HEK293 (cell line): Measurements from ENCODE around the gene CTSE.
A peak's percentile ranks its signal among the peaks of the same experiment; 100 is the strongest.

Source experiments
- CTCF ChIA-PET: fragments of 350-600 bp; formaldehyde crosslinking; extraction: SDS; loops from one replicate; lab custom pipeline; 2021; ENCODE audit warnings: antibody characterized with exemption; lab: Yijun Ruan, JAX
- POLR2A ChIA-PET: fragments of 300-600 bp; formaldehyde crosslinking; extraction: SDS; loops from one replicate; lab custom pipeline; 2020; ENCODE audit warnings: antibody characterized with exemption, inconsistent platforms; lab: Yijun Ruan, JAX
- H3K27ac ChIP-seq: fragments of 200-500 bp; sonication (Bioruptor generic); 2 replicates; pipeline ENCODE4 v1.5.1; 2014; ENCODE audit warnings: low read depth, low read length, control low read depth, inconsistent platforms; ENCODE audit errors: extremely low read depth
- H3K36me3 ChIP-seq, 2 experiments: fragments of 200-500 bp in 1 of 2; sonication (Bioruptor generic) in 1 of 2; 1 replicate in 1 of 2; 2 replicates in 1 of 2; pipeline ENCODE4 v1.5.1; 2014 to 2017; ENCODE audit warnings: inconsistent platforms in 2 of 2, low read length in 2 of 2; ENCODE audit not compliant: control insufficient read depth in 2 of 2, insufficient read depth in 1 of 2
- H3K4me1 ChIP-seq: fragments of 200-500 bp; sonication (Bioruptor generic); 2 replicates; pipeline ENCODE4 v1.5.1; 2014; ENCODE audit warnings: mild to moderate bottlenecking, low read length, inconsistent platforms; ENCODE audit not compliant: control insufficient read depth, insufficient read depth
- H3K4me3 ChIP-seq: 2 replicates; pipeline ENCODE4 v1.5.1; 2011; ENCODE audit warnings: low read depth, mild to moderate bottlenecking, control low read depth, low read length, moderate library complexity
- H3K9me3 ChIP-seq: fragments of 200-500 bp; sonication (Bioruptor generic); 2 replicates; pipeline ENCODE4 v1.5.1; 2014; ENCODE audit warnings: low read depth, low read length, inconsistent platforms; ENCODE audit not compliant: control insufficient read depth, insufficient read depth
- EGR2 ChIP-seq: fragments of 450-650 bp; formaldehyde crosslinking; IDR thresholded peaks from 2 replicates; pipeline ENCODE4 v1.5.1; 2016; ENCODE audit warnings: low read depth, missing biosample characterization, missing genetic modification characterization
- ZFHX2 ChIP-seq: fragments of 450-650 bp; formaldehyde crosslinking; conservative IDR thresholded peaks from 2 replicates; pipeline ENCODE4 v1.5.1; 2016; ENCODE audit warnings: missing biosample characterization, missing genetic modification characterization
- ZNF132 ChIP-seq: fragments of 450-650 bp; formaldehyde crosslinking; IDR thresholded peaks from 2 replicates; pipeline ENCODE4 v1.5.1; 2017; ENCODE audit warnings: missing biosample characterization, missing genetic modification characterization, borderline replicate concordance
- ZNF24 ChIP-seq: fragments of 450-650 bp; formaldehyde crosslinking; IDR thresholded peaks from 2 replicates; pipeline ENCODE4 v1.5.1; 2016; ENCODE audit warnings: missing biosample characterization, missing genetic modification characterization
- ZNF335 ChIP-seq: fragments of 450-650 bp; formaldehyde crosslinking; conservative IDR thresholded peaks from 2 replicates; pipeline ENCODE4 v1.5.1; 2016; ENCODE audit warnings: missing biosample characterization, missing genetic modification characterization
- ZNF341 ChIP-seq: fragments of 450-650 bp; formaldehyde crosslinking; IDR thresholded peaks from 2 replicates; pipeline ENCODE4; 2016; ENCODE audit warnings: low read depth, missing biosample characterization, missing genetic modification characterization
- ZNF488 ChIP-seq: fragments of 450-650 bp; formaldehyde crosslinking; IDR thresholded peaks from 2 replicates; pipeline ENCODE4 v1.5.1; 2016; ENCODE audit warnings: missing biosample characterization, missing genetic modification characterization
- ZNF501 ChIP-seq: fragments of 450-650 bp; formaldehyde crosslinking; IDR thresholded peaks from 2 replicates; pipeline ENCODE4 v1.5.1; 2016; ENCODE audit warnings: missing biosample characterization, missing genetic modification characterization
- ZNF518A ChIP-seq: fragments of 450-650 bp; formaldehyde crosslinking; conservative IDR thresholded peaks from 2 replicates; pipeline ENCODE4 v1.5.1; 2016; ENCODE audit warnings: low read depth, missing biosample characterization, missing genetic modification characterization
- ZNF707 ChIP-seq: fragments of 450-650 bp; formaldehyde crosslinking; IDR thresholded peaks from 2 replicates; pipeline ENCODE4 v1.5.1; 2016; ENCODE audit warnings: missing biosample characterization, missing genetic modification characterization
- ZNF785 ChIP-seq: fragments of 450-650 bp; formaldehyde crosslinking; IDR thresholded peaks from 2 replicates; pipeline ENCODE4 v1.5.1; 2016; ENCODE audit warnings: missing biosample characterization, missing genetic modification characterization
- TF ChIP-seq, protein P1 (sequence below): fragments of 450-650 bp; formaldehyde crosslinking; IDR thresholded peaks from 2 replicates; pipeline ENCODE4 v1.5.1; 2016; ENCODE audit warnings: missing biosample characterization, missing genetic modification characterization, borderline replicate concordance

Gene CTSE

DNA sequence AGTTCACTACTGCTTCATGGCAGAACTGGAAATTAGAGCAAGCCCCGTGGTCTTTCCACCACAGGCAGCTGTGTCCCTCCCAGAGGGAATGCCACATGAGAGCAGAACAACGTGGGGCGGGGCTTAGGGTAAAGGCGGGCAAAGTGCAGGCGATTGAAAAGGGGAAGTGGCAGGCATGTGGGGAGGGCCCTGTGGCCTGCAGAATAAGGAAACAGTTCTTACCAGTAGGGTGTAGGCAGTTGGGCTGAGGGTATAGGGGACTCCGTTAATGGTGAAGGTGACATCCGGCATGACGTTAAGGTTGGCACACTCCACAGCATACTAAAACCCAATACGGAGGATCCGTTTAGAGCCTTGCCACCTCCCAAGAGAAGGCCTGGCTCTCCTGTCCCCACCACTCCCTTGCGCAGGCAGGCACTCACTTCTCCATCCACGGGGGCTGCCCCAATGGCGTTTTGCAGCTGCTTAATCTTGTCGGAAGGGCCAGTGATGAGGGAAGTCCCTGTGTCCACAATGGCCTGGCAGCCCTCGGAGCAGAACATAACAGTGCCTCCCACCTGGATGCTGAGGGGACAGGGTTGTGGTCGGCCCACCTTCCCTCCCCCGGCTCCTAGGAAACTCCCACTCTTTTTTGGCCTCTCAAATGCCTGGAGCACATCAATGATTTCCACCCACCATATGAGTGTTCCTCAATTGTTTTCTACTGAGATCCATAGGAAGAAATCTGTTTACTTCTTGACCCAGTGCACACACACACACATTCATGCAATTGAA is 11.4 kb downstream of the CTSE start (continued):
- TF ChIP-seq, protein P1, sequence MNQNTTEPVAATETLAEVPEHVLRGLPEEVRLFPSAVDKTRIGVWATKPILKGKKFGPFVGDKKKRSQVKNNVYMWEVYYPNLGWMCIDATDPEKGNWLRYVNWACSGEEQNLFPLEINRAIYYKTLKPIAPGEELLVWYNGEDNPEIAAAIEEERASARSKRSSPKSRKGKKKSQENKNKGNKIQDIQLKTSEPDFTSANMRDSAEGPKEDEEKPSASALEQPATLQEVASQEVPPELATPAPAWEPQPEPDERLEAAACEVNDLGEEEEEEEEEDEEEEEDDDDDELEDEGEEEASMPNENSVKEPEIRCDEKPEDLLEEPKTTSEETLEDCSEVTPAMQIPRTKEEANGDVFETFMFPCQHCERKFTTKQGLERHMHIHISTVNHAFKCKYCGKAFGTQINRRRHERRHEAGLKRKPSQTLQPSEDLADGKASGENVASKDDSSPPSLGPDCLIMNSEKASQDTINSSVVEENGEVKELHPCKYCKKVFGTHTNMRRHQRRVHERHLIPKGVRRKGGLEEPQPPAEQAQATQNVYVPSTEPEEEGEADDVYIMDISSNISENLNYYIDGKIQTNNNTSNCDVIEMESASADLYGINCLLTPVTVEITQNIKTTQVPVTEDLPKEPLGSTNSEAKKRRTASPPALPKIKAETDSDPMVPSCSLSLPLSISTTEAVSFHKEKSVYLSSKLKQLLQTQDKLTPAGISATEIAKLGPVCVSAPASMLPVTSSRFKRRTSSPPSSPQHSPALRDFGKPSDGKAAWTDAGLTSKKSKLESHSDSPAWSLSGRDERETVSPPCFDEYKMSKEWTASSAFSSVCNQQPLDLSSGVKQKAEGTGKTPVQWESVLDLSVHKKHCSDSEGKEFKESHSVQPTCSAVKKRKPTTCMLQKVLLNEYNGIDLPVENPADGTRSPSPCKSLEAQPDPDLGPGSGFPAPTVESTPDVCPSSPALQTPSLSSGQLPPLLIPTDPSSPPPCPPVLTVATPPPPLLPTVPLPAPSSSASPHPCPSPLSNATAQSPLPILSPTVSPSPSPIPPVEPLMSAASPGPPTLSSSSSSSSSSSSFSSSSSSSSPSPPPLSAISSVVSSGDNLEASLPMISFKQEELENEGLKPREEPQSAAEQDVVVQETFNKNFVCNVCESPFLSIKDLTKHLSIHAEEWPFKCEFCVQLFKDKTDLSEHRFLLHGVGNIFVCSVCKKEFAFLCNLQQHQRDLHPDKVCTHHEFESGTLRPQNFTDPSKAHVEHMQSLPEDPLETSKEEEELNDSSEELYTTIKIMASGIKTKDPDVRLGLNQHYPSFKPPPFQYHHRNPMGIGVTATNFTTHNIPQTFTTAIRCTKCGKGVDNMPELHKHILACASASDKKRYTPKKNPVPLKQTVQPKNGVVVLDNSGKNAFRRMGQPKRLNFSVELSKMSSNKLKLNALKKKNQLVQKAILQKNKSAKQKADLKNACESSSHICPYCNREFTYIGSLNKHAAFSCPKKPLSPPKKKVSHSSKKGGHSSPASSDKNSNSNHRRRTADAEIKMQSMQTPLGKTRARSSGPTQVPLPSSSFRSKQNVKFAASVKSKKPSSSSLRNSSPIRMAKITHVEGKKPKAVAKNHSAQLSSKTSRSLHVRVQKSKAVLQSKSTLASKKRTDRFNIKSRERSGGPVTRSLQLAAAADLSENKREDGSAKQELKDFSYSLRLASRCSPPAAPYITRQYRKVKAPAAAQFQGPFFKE (tag by site-specific recombination), result no peak
- no peak for TF ChIP-seq ZNF341
- no peak for TF ChIP-seq ZNF518A
- TF ChIP-seq ZNF501 (tag by site-specific recombination), result no peak
- TF ChIP-seq ZNF707 (tag by site-specific recombination), result no peak

- Histone ChIP-seq H3K4me1 (no peaks in the 10 kb centered on the region), H3K9me3 (no peaks in the 10 kb centered on the region), H3K27ac (no peak overlapping the region), H3K36me3 (no peaks in the 10 kb centered on the region), H3K4me3 (no peak overlapping the region)
- CTCF ChIA-PET, result no interaction called here
- TF ChIP-seq ZFHX2 (tag by site-specific recombination) (peak; percentile 69), EGR2 (peak; percentile 69), ZNF335 (no peak), ZNF24 (tag by site-specific recombination) (no peak), ZNF488 (tag by site-specific recombination) (no peak), ZNF132 (tag by site-specific recombination) (no peak), ZNF785 (tag by site-specific recombination) (no peak)
- POLR2A ChIA-PET, result no interaction called here
Measured at GRCh38 chr1:206011057-206011456, 12.6 kb downstream of the CTSE start.
